Prostate gland (tissue), 2 donors: Measurements from ENCODE around the gene SULT4A1. TPM values are rescaled to one million over a fixed set of nuclear protein-coding genes. Genes with fewer than 3 reads are reported as not detected.

Experiments used
- DNase-seq: peaks from one replicate; pipeline ENCODE4 v3.0.0-alpha.2; 2019; ENCODE audit warnings: low spot score
- H3K27ac ChIP-seq, 2 donors: fragments of 200-600 bp; sonication (generic); 2 replicates each; pipeline ENCODE4 v1.5.1; 2017 to 2019
- H3K27me3 ChIP-seq: fragments of 200-600 bp; sonication (generic); replicated peaks from 2 replicates; pipeline ENCODE4 v1.5.1; 2019; ENCODE audit not compliant: insufficient read depth
- H3K36me3 ChIP-seq, 2 donors: fragments of 200-600 bp; sonication (generic); 1 replicate in 1 of 2; 2 replicates in 1 of 2; pipeline versions ENCODE4 v1.5.1 to v1.8.1; 2017 to 2019
- H3K4me1 ChIP-seq: fragments of 200-600 bp; sonication (generic); replicated peaks from 2 replicates; pipeline ENCODE4 v1.5.1; 2019
- H3K4me3 ChIP-seq, 2 donors: fragments of 200-600 bp; sonication (generic); 2 replicates each; pipeline ENCODE4 v1.5.1; 2017 to 2019
- H3K9me3 ChIP-seq: fragments of 200-600 bp; sonication (generic); 2 replicates; pipeline ENCODE4 v1.5.1; 2017
- CTCF ChIP-seq, 4 experiments: fragments of 200-600 bp in 2 of 4; fragments of 450-650 bp in 2 of 4; sonication (generic) in 2 of 4; IDR thresholded peaks; 1 replicate in 3 of 4; 2 replicates in 1 of 4; pipeline ENCODE4 v1.5.1; 2016 to 2019; ENCODE audit warnings: antibody characterized with exemption in 4 of 4, mild to moderate bottlenecking in 2 of 4, moderate library complexity in 2 of 4
- POLR2A ChIP-seq: fragments of 450-650 bp; IDR thresholded peaks from one replicate; pipeline ENCODE4 v1.6.1; 2016; ENCODE audit warnings: antibody characterized with exemption, mild to moderate bottlenecking
- POLR2AphosphoS5 ChIP-seq: sonication (generic); formaldehyde crosslinking; IDR thresholded peaks from one replicate; pipeline ENCODE4 v1.6.1; 2017; ENCODE audit warnings: antibody characterized with exemption
- WGBS: methylation state at CpG from one replicate; pipeline ENCODE4 v1.1.5; 2018; 5-methylcytosine and 5-hydroxymethylcytosine counted together
- intact Hi-C: fragments of 100-400 bp; cut with DNase I; formaldehyde crosslinking; loops from one replicate; pipeline ENCODE4 v1.14.2; 2022
- total RNA-seq, 2 donors: library from RNA; depleted of rRNA; stranded (reverse); fragments of >200 nt; gene quantifications; one replicate each; pipeline ENCODE4 v1.1.0, GENCODE V29; 2016

SULT4A1 gene
- total RNA-seq, 2 donors from 2014 or later = 0.14 to 3.3 TPM

GRCh38 chr22:43891360-43892182, 29.3 kb upstream of the SULT4A1 start, which contains the start of gene PNPLA5:
TSS of gene PNPLA5 (minus strand) at chr22:43892013. CDS start at chr22:43891880, 133 bp downstream.
- Histone ChIP-seq H3K27ac (no peak within 1 kb of the TSS), H3K36me3 (no peaks in the 10 kb centered on the region), H3K9me3 (no peaks in the 10 kb centered on the region), H3K27me3 (peaks cover 31% of the 10 kb centered on the region), H3K4me1 (peaks cover 5% of the 10 kb centered on the region), H3K4me3 (no peak within 1 kb of the TSS)
- 2% methylated on average over 36 of the region's 72 CpGs for WGBS
- TF ChIP-seq POLR2AphosphoS5 = no peak
- TF ChIP-seq POLR2A = no peak
- no peak for TF ChIP-seq CTCF (IDR thresholded peaks at IDR 0.05)
- intact Hi-C loops = no loop called here
- no peak for DNase-seq

GRCh38 chr22:43890901-43891331, 28.6 kb upstream of the SULT4A1 start:
- no peak for DNase-seq
- Histone ChIP-seq H3K4me1 (peaks cover 5% of the 10 kb centered on the region), H3K27me3 (peaks cover 31% of the 10 kb centered on the region), H3K4me3 (no peak overlapping the region), H3K36me3 (no peaks in the 10 kb centered on the region), H3K27ac (no peak overlapping the region), H3K9me3 (no peaks in the 10 kb centered on the region)
- intact Hi-C loops = no loop called here
- 17% methylated on average over 10 of the region's 24 CpGs for WGBS
- TF ChIP-seq CTCF (IDR thresholded peaks at IDR 0.05) (no peak), POLR2A (no peak), POLR2AphosphoS5 (no peak)

- DNase-seq = no peak
Measured at GRCh38 chr22:43889860-43890253, 27.5 kb upstream of the SULT4A1 start.

GRCh38 chr22:43889201-43889859, 27.0 kb upstream of the SULT4A1 start:
- Histone ChIP-seq H3K27me3 (peaks cover 31% of the 10 kb centered on the region), H3K4me3 (no peak overlapping the region), H3K4me1 (peaks cover 5% of the 10 kb centered on the region), H3K36me3 (no peaks in the 10 kb centered on the region), H3K9me3 (no peaks in the 10 kb centered on the region), H3K27ac (no peak overlapping the region)
- 77% methylated on average over 16 of the region's 16 CpGs for WGBS
- DNase-seq = no peak
- TF ChIP-seq POLR2AphosphoS5 (no peak), POLR2A (no peak), CTCF (IDR thresholded peaks at IDR 0.05) (no peak)
- intact Hi-C loops = loop anchor here (10.0 kb wide), 1 partner anchor 505 kb away; no protein-coding TSS in a partner anchor

More at GRCh38 chr22:43889860-43890253, 27.5 kb upstream of the SULT4A1 start:
- Histone ChIP-seq H3K4me3 (no peak overlapping the region), H3K36me3 (no peaks in the 10 kb centered on the region), H3K9me3 (no peaks in the 10 kb centered on the region), H3K4me1 (peaks cover 5% of the 10 kb centered on the region), H3K27ac (no peak overlapping the region), H3K27me3 (peaks cover 31% of the 10 kb centered on the region)
- 55% methylated on average over 4 of the region's 4 CpGs for WGBS
- intact Hi-C loops = loop anchor here (10.0 kb wide), 1 partner anchor 505 kb away; no protein-coding TSS in a partner anchor
- TF ChIP-seq CTCF (IDR thresholded peaks at IDR 0.05) = no peak
- TF ChIP-seq POLR2AphosphoS5 = no peak
- TF ChIP-seq POLR2A = no peak
